ENCODE measurements around the gene GH1.
"Not testable (repeated sequence)": the region's sequence is repeated elsewhere in the genome, so short reads cannot be mapped to it uniquely, and the experiment has no call there.

Gene GH1

GRCh38 chr17:63909586-63909985 is 9.1 kb downstream of the GH1 start:
- H3K4me1 ChIP-seq (ENCODE audit: control insufficient read depth, insufficient read depth, low read length); H3K4me3 ChIP-seq (ENCODE audit: low read length); H3K9me3 ChIP-seq (ENCODE audit: control insufficient read depth, low read length); H3K9ac ChIP-seq (ENCODE audit: low read length); H3K36me3 ChIP-seq (ENCODE audit: control insufficient read depth, insufficient read depth, low read length, severe bottlenecking); DNase-seq (ENCODE audit: low read depth): not testable (repeated sequence)
- H3K27me3 ChIP-seq (replicated peaks; ENCODE audit: control insufficient read depth, insufficient read depth, low read length) = peaks cover 19% of the 10 kb centered on the region

- DNase-seq (ENCODE audit: low read depth) = not testable (repeated sequence)
Observed at GRCh38 chr17:63907161-63907778, 11.4 kb downstream of the GH1 start.

GRCh38 chr17:63904796-63905195 is 13.8 kb downstream of the GH1 start:
- not testable (repeated sequence) for H3K27me3 ChIP-seq (replicated peaks; ENCODE audit: control insufficient read depth, insufficient read depth, low read length); H3K9me3 ChIP-seq (ENCODE audit: control insufficient read depth, low read length); H3K36me3 ChIP-seq (ENCODE audit: control insufficient read depth, insufficient read depth, low read length, severe bottlenecking); H3K4me3 ChIP-seq (ENCODE audit: low read length); DNase-seq (ENCODE audit: low read depth); H3K9ac ChIP-seq (ENCODE audit: low read length); H3K4me1 ChIP-seq (ENCODE audit: control insufficient read depth, insufficient read depth, low read length)

More at GRCh38 chr17:63907161-63907778, 11.4 kb downstream of the GH1 start:
- not testable (repeated sequence) for H3K9ac ChIP-seq (ENCODE audit: low read length); H3K4me3 ChIP-seq (ENCODE audit: low read length); H3K9me3 ChIP-seq (ENCODE audit: control insufficient read depth, low read length); H3K36me3 ChIP-seq (ENCODE audit: control insufficient read depth, insufficient read depth, low read length, severe bottlenecking); H3K4me1 ChIP-seq (ENCODE audit: control insufficient read depth, insufficient read depth, low read length)
- peaks cover 16% of the 10 kb centered on the region for H3K27me3 ChIP-seq (replicated peaks; ENCODE audit: control insufficient read depth, insufficient read depth, low read length)

- not testable (repeated sequence) for H3K9me3 ChIP-seq (ENCODE audit: control insufficient read depth, low read length); H3K27me3 ChIP-seq (replicated peaks; ENCODE audit: control insufficient read depth, insufficient read depth, low read length); H3K4me1 ChIP-seq (ENCODE audit: control insufficient read depth, insufficient read depth, low read length); H3K9ac ChIP-seq (ENCODE audit: low read length); H3K36me3 ChIP-seq (ENCODE audit: control insufficient read depth, insufficient read depth, low read length, severe bottlenecking); H3K4me3 ChIP-seq (ENCODE audit: low read length)
- peak; percentile 46 for DNase-seq (ENCODE audit: low read depth)
Observed at GRCh38 chr17:63903787-63904201, 14.8 kb downstream of the GH1 start.

GRCh38 chr17:63901971-63902370 is 16.7 kb downstream of the GH1 start:
- H3K27me3 ChIP-seq (replicated peaks; ENCODE audit: control insufficient read depth, insufficient read depth, low read length); H3K9ac ChIP-seq (ENCODE audit: low read length); H3K4me3 ChIP-seq (ENCODE audit: low read length); DNase-seq (ENCODE audit: low read depth); H3K36me3 ChIP-seq (ENCODE audit: control insufficient read depth, insufficient read depth, low read length, severe bottlenecking); H3K4me1 ChIP-seq (ENCODE audit: control insufficient read depth, insufficient read depth, low read length); H3K9me3 ChIP-seq (ENCODE audit: control insufficient read depth, low read length): not testable (repeated sequence)

- not testable (repeated sequence) for H3K4me1 ChIP-seq (ENCODE audit: control insufficient read depth, insufficient read depth, low read length); H3K9ac ChIP-seq (ENCODE audit: low read length); DNase-seq (ENCODE audit: low read depth); H3K4me3 ChIP-seq (ENCODE audit: low read length); H3K9me3 ChIP-seq (ENCODE audit: control insufficient read depth, low read length); H3K27me3 ChIP-seq (replicated peaks; ENCODE audit: control insufficient read depth, insufficient read depth, low read length); H3K36me3 ChIP-seq (ENCODE audit: control insufficient read depth, insufficient read depth, low read length, severe bottlenecking)
Observed at GRCh38 chr17:63898899-63899798, 19.5 kb downstream of the GH1 start.

- not testable (repeated sequence) for H3K4me3 ChIP-seq (ENCODE audit: low read length); H3K27me3 ChIP-seq (replicated peaks; ENCODE audit: control insufficient read depth, insufficient read depth, low read length); H3K9me3 ChIP-seq (ENCODE audit: control insufficient read depth, low read length); H3K9ac ChIP-seq (ENCODE audit: low read length); H3K4me1 ChIP-seq (ENCODE audit: control insufficient read depth, insufficient read depth, low read length); DNase-seq (ENCODE audit: low read depth); H3K36me3 ChIP-seq (ENCODE audit: control insufficient read depth, insufficient read depth, low read length, severe bottlenecking)
Observed at GRCh38 chr17:63896524-63897354, 21.9 kb downstream of the GH1 start, which contains the start of gene CSH1. CSH1 (minus strand) TSS chr17:63896574; CDS start chr17:63896511, 63 bp downstream.

- H3K27me3 ChIP-seq (replicated peaks; ENCODE audit: control insufficient read depth, insufficient read depth, low read length); H3K4me1 ChIP-seq (ENCODE audit: control insufficient read depth, insufficient read depth, low read length); H3K36me3 ChIP-seq (ENCODE audit: control insufficient read depth, insufficient read depth, low read length, severe bottlenecking); H3K4me3 ChIP-seq (ENCODE audit: low read length); DNase-seq (ENCODE audit: low read depth); H3K9ac ChIP-seq (ENCODE audit: low read length); H3K9me3 ChIP-seq (ENCODE audit: control insufficient read depth, low read length): not testable (repeated sequence)
Observed at GRCh38 chr17:63894821-63895220, 23.8 kb downstream of the GH1 start.

GRCh38 chr17:63894021-63894420 is 24.6 kb downstream of the GH1 start:
- H3K4me1 ChIP-seq (ENCODE audit: control insufficient read depth, insufficient read depth, low read length); DNase-seq (ENCODE audit: low read depth); H3K4me3 ChIP-seq (ENCODE audit: low read length); H3K27me3 ChIP-seq (replicated peaks; ENCODE audit: control insufficient read depth, insufficient read depth, low read length); H3K9ac ChIP-seq (ENCODE audit: low read length); H3K36me3 ChIP-seq (ENCODE audit: control insufficient read depth, insufficient read depth, low read length, severe bottlenecking); H3K9me3 ChIP-seq (ENCODE audit: control insufficient read depth, low read length): not testable (repeated sequence)

GRCh38 chr17:63892316-63893037 is 26.2 kb downstream of the GH1 start:
- H3K36me3 ChIP-seq (ENCODE audit: control insufficient read depth, insufficient read depth, low read length, severe bottlenecking); H3K4me1 ChIP-seq (ENCODE audit: control insufficient read depth, insufficient read depth, low read length); H3K9me3 ChIP-seq (ENCODE audit: control insufficient read depth, low read length); H3K4me3 ChIP-seq (ENCODE audit: low read length); H3K27me3 ChIP-seq (replicated peaks; ENCODE audit: control insufficient read depth, insufficient read depth, low read length); H3K9ac ChIP-seq (ENCODE audit: low read length): not testable (repeated sequence)
- peak; percentile 38 for DNase-seq (ENCODE audit: low read depth)
